ENCODE results near the gene DYTN. TPM values are rescaled to one million over a fixed set of nuclear protein-coding genes. Genes with fewer than 3 reads are reported as not detected.

DYTN gene
- total RNA-seq, 1 donor from 2014 or later = 3.1 TPM

- H3K36me3 Mint-ChIP-seq (ENCODE audit: low read depth, unreplicated experiment) = no peaks in the 10 kb centered on the region
- no peak for TF ChIP-seq CTCF (IDR thresholded peaks at IDR 0.05; ENCODE audit: unreplicated experiment)
- no peaks in the 10 kb centered on the region for H3K4me1 Mint-ChIP-seq (ENCODE audit: unreplicated experiment)
- DNase-seq (ENCODE audit: low spot score) = no peak
- H3K27ac Mint-ChIP-seq (ENCODE audit: unreplicated experiment) = no peak overlapping the region
- H3K4me3 Mint-ChIP-seq (ENCODE audit: unreplicated experiment) = no peak overlapping the region
- no peaks in the 10 kb centered on the region for H3K9me3 Mint-ChIP-seq (ENCODE audit: unreplicated experiment)
- H3K27me3 Mint-ChIP-seq (ENCODE audit: unreplicated experiment) = no peaks in the 10 kb centered on the region
These were observed 83.2 kb downstream of the DYTN start for GRCh38 chr2:206635015-206635414.

DNA sequence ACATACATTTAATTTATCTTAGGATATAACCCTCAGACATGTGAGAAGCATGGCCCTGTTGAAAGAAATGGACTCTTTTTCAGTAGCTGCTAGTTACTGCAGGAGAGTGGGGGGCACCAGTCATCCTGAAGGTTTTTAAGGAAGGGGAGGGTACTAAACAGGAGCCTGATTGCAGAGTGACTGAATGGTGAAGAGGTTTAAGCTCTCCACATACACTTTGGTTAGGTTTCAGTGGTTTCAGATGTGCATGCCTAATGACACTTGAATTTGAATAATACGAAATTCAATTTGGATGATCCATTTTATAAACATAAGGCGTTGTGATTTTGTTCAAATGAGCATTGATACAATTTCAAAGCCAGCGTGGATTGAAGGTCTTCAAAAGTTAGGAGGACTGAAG is 86.9 kb downstream of the DYTN start:
- H3K36me3 Mint-ChIP-seq (ENCODE audit: low read depth, unreplicated experiment) = no peaks in the 10 kb centered on the region
- no peak for DNase-seq (ENCODE audit: low spot score)
- peaks cover 7% of the 10 kb centered on the region for H3K4me1 Mint-ChIP-seq (ENCODE audit: unreplicated experiment)
- TF ChIP-seq CTCF (IDR thresholded peaks at IDR 0.05; ENCODE audit: unreplicated experiment) = no peak
- no peaks in the 10 kb centered on the region for H3K9me3 Mint-ChIP-seq (ENCODE audit: unreplicated experiment)
- no peak overlapping the region for H3K27ac Mint-ChIP-seq (ENCODE audit: unreplicated experiment)
- no peak overlapping the region for H3K4me3 Mint-ChIP-seq (ENCODE audit: unreplicated experiment)
- H3K27me3 Mint-ChIP-seq (ENCODE audit: unreplicated experiment) = no peaks in the 10 kb centered on the region

- Mint-ChIP-seq H3K27me3 (ENCODE audit: unreplicated experiment) (no peaks in the 10 kb centered on the region), H3K4me1 (ENCODE audit: unreplicated experiment) (peaks cover 7% of the 10 kb centered on the region), H3K27ac (ENCODE audit: unreplicated experiment) (no peak overlapping the region), H3K4me3 (ENCODE audit: unreplicated experiment) (no peak overlapping the region), H3K9me3 (ENCODE audit: unreplicated experiment) (no peaks in the 10 kb centered on the region), H3K36me3 (ENCODE audit: low read depth, unreplicated experiment) (no peaks in the 10 kb centered on the region)
- TF ChIP-seq CTCF (IDR thresholded peaks at IDR 0.05; ENCODE audit: unreplicated experiment) = no peak
- no peak for DNase-seq (ENCODE audit: low spot score)
These were observed 90.6 kb downstream of the DYTN start for GRCh38 chr2:206627632-206628031.

DNA sequence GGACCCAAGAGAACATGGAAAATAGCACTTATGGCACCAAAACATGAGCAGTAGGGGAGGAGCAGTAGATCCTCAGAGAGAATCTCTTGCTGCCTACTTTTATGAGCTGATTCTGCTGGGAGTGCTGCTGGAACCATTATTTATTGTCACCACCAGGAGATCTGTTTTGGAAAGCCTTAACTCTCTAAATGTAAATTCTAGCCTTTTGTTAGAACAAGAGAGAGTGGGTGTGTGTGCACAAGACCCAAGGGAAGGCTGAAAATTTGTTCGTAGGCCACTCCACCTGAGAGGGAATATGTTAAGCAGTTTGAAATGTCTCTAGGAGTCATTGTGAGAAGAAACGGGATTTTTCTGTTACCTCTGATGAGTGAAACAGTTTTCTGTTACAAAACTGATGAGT is 92.1 kb downstream of the DYTN start:
- no peaks in the 10 kb centered on the region for H3K27me3 Mint-ChIP-seq (ENCODE audit: unreplicated experiment)
- H3K36me3 Mint-ChIP-seq (ENCODE audit: low read depth, unreplicated experiment) = no peaks in the 10 kb centered on the region
- no peak for TF ChIP-seq CTCF (IDR thresholded peaks at IDR 0.05; ENCODE audit: unreplicated experiment)
- no peak overlapping the region for H3K4me3 Mint-ChIP-seq (ENCODE audit: unreplicated experiment)
- H3K4me1 Mint-ChIP-seq (ENCODE audit: unreplicated experiment) = peaks cover 7% of the 10 kb centered on the region
- H3K27ac Mint-ChIP-seq (ENCODE audit: unreplicated experiment) = no peak overlapping the region
- no peaks in the 10 kb centered on the region for H3K9me3 Mint-ChIP-seq (ENCODE audit: unreplicated experiment)
- DNase-seq (ENCODE audit: low spot score) = no peak

DNA sequence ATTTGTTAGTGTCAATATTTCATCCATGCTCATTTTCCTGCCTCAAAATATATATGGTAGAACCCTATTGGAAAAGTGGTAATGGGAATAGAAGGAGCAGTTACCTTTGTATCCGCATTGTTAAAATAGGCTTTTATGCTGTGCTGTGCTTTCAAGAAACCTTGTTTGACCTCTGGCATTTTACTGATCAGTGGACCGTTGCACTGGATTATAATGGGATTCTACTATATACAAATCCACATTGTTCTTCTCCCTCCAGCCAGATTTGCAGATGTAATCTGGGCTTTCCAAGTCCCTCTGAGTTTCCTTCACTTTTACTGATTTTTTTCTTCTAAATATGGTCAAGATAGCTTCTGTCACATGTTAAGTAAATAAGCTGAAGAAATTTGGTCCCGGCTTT is 99.2 kb downstream of the DYTN start:
- Mint-ChIP-seq H3K27me3 (ENCODE audit: unreplicated experiment) (peaks cover 2% of the 10 kb centered on the region), H3K4me1 (ENCODE audit: unreplicated experiment) (no peaks in the 10 kb centered on the region), H3K27ac (ENCODE audit: unreplicated experiment) (no peak overlapping the region), H3K4me3 (ENCODE audit: unreplicated experiment) (no peak overlapping the region), H3K36me3 (ENCODE audit: low read depth, unreplicated experiment) (no peaks in the 10 kb centered on the region), H3K9me3 (ENCODE audit: unreplicated experiment) (no peaks in the 10 kb centered on the region)
- DNase-seq (ENCODE audit: low spot score) = no peak
- no peak for TF ChIP-seq CTCF (IDR thresholded peaks at IDR 0.05; ENCODE audit: unreplicated experiment)

All from endothelial cell (in vitro differentiated cells).